Body of pancreas (tissue), 4 donors: Measurements from ENCODE around the gene DOK5. TPM values are rescaled to one million over a fixed set of nuclear protein-coding genes. Genes with fewer than 3 reads are reported as not detected.

ENCODE experiments used
- ATAC-seq: fragments of 150-250 bp; one replicate; pipeline ENCODE4 v1.9.1; 2016
- DNase-seq, 4 donors: peaks; one replicate each; pipeline ENCODE4 v3.0.0-alpha.2; 2019
- H3K27ac ChIP-seq, 4 donors: fragments of 200-600 bp; sonication (generic); 1 replicate in 3 of 4; 2 replicates in 1 of 4; pipeline versions ENCODE4 v1.5.1 to v1.6.1; 2016 to 2019; ENCODE audit warnings: mild to moderate bottlenecking in 1 of 4, mixed read lengths in 1 of 4, moderate library complexity in 1 of 4
- H3K27me3 ChIP-seq, 2 donors: fragments of 200-600 bp; sonication (generic); one replicate each; pipeline ENCODE4 v1.6.0; 2016; ENCODE audit warnings: mild to moderate bottlenecking in 1 of 2
- H3K36me3 ChIP-seq, 2 donors: fragments of 200-600 bp; sonication (generic); replicated peaks in 1 of 2; 2 replicates each; pipeline ENCODE4 v1.5.1; 2016; ENCODE audit warnings: low read depth in 2 of 2; ENCODE audit not compliant: insufficient read depth in 1 of 2
- H3K4me1 ChIP-seq: fragments of 200-600 bp; sonication (generic); one replicate; pipeline ENCODE4 v1.6.0; 2016
- H3K4me3 ChIP-seq, 2 donors: fragments of 200-600 bp; sonication (generic); 1 replicate in 1 of 2; 2 replicates in 1 of 2; pipeline ENCODE4 v1.5.1; 2016 to 2019
- H3K9me3 ChIP-seq, 3 donors: fragments of 200-600 bp; sonication (generic); 1 replicate in 2 of 3; 2 replicates in 1 of 3; pipeline ENCODE4 v1.5.1; 2016
- CTCF ChIP-seq, 7 experiments: fragments of 450-650 bp in 4 of 7; fragments of 200-600 bp in 3 of 7; sonication (generic) in 3 of 7; IDR thresholded peaks; one replicate each; pipeline ENCODE4 v1.5.1; 2016 to 2019; ENCODE audit warnings: antibody characterized with exemption in 7 of 7
- POLR2A ChIP-seq, 3 donors: fragments of 450-650 bp; IDR thresholded peaks; one replicate each; pipeline ENCODE4 v1.6.1; 2016; ENCODE audit warnings: antibody characterized with exemption in 3 of 3, mild to moderate bottlenecking in 2 of 3
- WGBS, 2 donors: methylation state at CpG; one replicate each; pipeline ENCODE4 v1.1.5; 2017; 5-methylcytosine and 5-hydroxymethylcytosine counted together
- intact Hi-C: fragments of 100-400 bp; cut with DNase I; formaldehyde crosslinking; loops from one replicate; pipeline ENCODE4 v1.15.1; 2023
- total RNA-seq, 2 donors: library from RNA; depleted of rRNA; stranded (reverse); fragments of >200 nt; gene quantifications; one replicate each; pipeline ENCODE4 v1.1.0, GENCODE V29; 2016

Gene DOK5
- total RNA-seq, 2 donors from 2014 or later, result 1.3 TPM; not detected in 1

GRCh38 chr20:54654450-54654849 lies 179.1 kb downstream of the DOK5 start:
- DNase-seq, result no peak
- intact Hi-C loops, result no loop called here
- H3K36me3 ChIP-seq, result no peaks in the 10 kb centered on the region
- no peak for ATAC-seq
- no peak overlapping the region for H3K4me3 ChIP-seq
- H3K4me1 ChIP-seq, result peaks cover 4% of the 10 kb centered on the region
- 68 to 78% methylated on average over 4 of the region's 4 CpGs for WGBS, 2 donors
- H3K27me3 ChIP-seq, result no peaks in the 10 kb centered on the region
- TF ChIP-seq CTCF (IDR thresholded peaks at IDR 0.05) (no peak), POLR2A (IDR thresholded peaks at IDR 0.05) (no peak)
- H3K9me3 ChIP-seq, result no peaks in the 10 kb centered on the region
- H3K27ac ChIP-seq, result no peak overlapping the region

GRCh38 chr20:54657268-54657826 lies 182.0 kb downstream of the DOK5 start:
- TF ChIP-seq POLR2A (IDR thresholded peaks at IDR 0.05) (no peak), CTCF (IDR thresholded peaks at IDR 0.05) (no peak)
- ATAC-seq (no peak), DNase-seq (no peak)
- Histone ChIP-seq H3K4me1 (no peaks in the 10 kb centered on the region), H3K27ac (no peak overlapping the region), H3K9me3 (no peaks in the 10 kb centered on the region), H3K36me3 (no peaks in the 10 kb centered on the region), H3K4me3 (no peak overlapping the region), H3K27me3 (no peaks in the 10 kb centered on the region)
- WGBS, 2 donors, result 60 to 74% methylated on average over 2 of the region's 2 CpGs
- intact Hi-C loops, result no loop called here

- ATAC-seq (no peak), DNase-seq (no peak)
- WGBS, 2 donors, result 72 to 76% methylated on average over 5 of the region's 5 CpGs
- no peaks in the 10 kb centered on the region for H3K4me1 ChIP-seq
- H3K36me3 ChIP-seq, result no peaks in the 10 kb centered on the region
- TF ChIP-seq CTCF (IDR thresholded peaks at IDR 0.05) (no peak), POLR2A (IDR thresholded peaks at IDR 0.05) (no peak)
- intact Hi-C loops, result no loop called here
- no peaks in the 10 kb centered on the region for H3K27me3 ChIP-seq
- no peaks in the 10 kb centered on the region for H3K9me3 ChIP-seq
- no peak overlapping the region for H3K4me3 ChIP-seq
- H3K27ac ChIP-seq, result no peak overlapping the region
Measured at GRCh38 chr20:54658525-54658924, 183.1 kb downstream of the DOK5 start.

- no peak overlapping the region for H3K4me3 ChIP-seq
Measured at GRCh38 chr20:54661265-54661664, 185.9 kb downstream of the DOK5 start.

More at GRCh38 chr20:54661265-54661664, 185.9 kb downstream of the DOK5 start:
- no peaks in the 10 kb centered on the region for H3K27me3 ChIP-seq
- TF ChIP-seq CTCF (IDR thresholded peaks at IDR 0.05), result no peak
- no peak for TF ChIP-seq POLR2A (IDR thresholded peaks at IDR 0.05)
- WGBS, 2 donors, result 31 to 63% methylated on average over 3 of the region's 3 CpGs
- H3K9me3 ChIP-seq, result no peaks in the 10 kb centered on the region
- no peak overlapping the region for H3K27ac ChIP-seq
- H3K4me1 ChIP-seq, result no peaks in the 10 kb centered on the region
- ATAC-seq (no peak), DNase-seq (no peak)
- intact Hi-C loops, result no loop called here
- H3K36me3 ChIP-seq, result no peaks in the 10 kb centered on the region
